Endodermal cell (in vitro differentiated cells): ENCODE data around the gene RSKR. TPM values are rescaled to one million over a fixed set of nuclear protein-coding genes. Genes with fewer than 3 reads are reported as not detected.
A peak's percentile ranks its signal among the peaks of the same experiment; 100 is the strongest.
"Not testable (repeated sequence)": the region's sequence is repeated elsewhere in the genome, so short reads cannot be mapped to it uniquely, and the experiment has no call there.

Experiments
- DNase-seq: peaks from one replicate; pipeline ENCODE4 v3.0.0-alpha.2; 2017
- H3K27ac ChIP-seq: 2 replicates; pipeline ENCODE4 v1.5.1; 2013; ENCODE audit warnings: mild to moderate bottlenecking, low read depth, low read length, moderate library complexity
- H3K27me3 ChIP-seq: 2 replicates; pipeline ENCODE4 v1.6.1; 2013; ENCODE audit warnings: mild to moderate bottlenecking, low read length, moderate library complexity; ENCODE audit not compliant: insufficient read depth, control insufficient read depth, poor library complexity, severe bottlenecking
- H3K36me3 ChIP-seq: 2 replicates; pipeline ENCODE4 v1.7.0; 2013; ENCODE audit warnings: mild to moderate bottlenecking, low read length, moderate library complexity; ENCODE audit not compliant: control insufficient read depth, insufficient read depth
- H3K4me1 ChIP-seq: one replicate; pipeline ENCODE4 v1.7.0; 2013; ENCODE audit warnings: low read length; ENCODE audit not compliant: control insufficient read depth, insufficient read depth
- H3K4me3 ChIP-seq: 2 replicates; pipeline ENCODE4 v1.5.1; 2013; ENCODE audit warnings: mild to moderate bottlenecking, low read length, moderate library complexity
- H3K9ac ChIP-seq: 2 replicates; pipeline ENCODE4 v1.6.1; 2013; ENCODE audit warnings: mild to moderate bottlenecking, low read length, moderate library complexity; ENCODE audit not compliant: poor library complexity, severe bottlenecking; ENCODE audit errors: extremely low read depth
- H3K9me3 ChIP-seq: 2 replicates; pipeline ENCODE4 v1.6.1; 2013; ENCODE audit warnings: mild to moderate bottlenecking, low read length, moderate library complexity; ENCODE audit not compliant: control insufficient read depth
- H3K27ac Mint-ChIP-seq: 2 replicates; pipeline ENCODE4 v1.8.0; 2020; ENCODE audit warnings: mixed read lengths
- H3K27me3 Mint-ChIP-seq: 2 replicates; pipeline ENCODE4 v1.8.0; 2021; ENCODE audit warnings: mild to moderate bottlenecking, mixed read lengths; ENCODE audit not compliant: insufficient read depth
- H3K36me3 Mint-ChIP-seq: 2 replicates; pipeline ENCODE4 v1.8.0; 2020; ENCODE audit warnings: low read depth, mixed read lengths
- H3K4me1 Mint-ChIP-seq: 2 replicates; pipeline ENCODE4 v1.8.0; 2020; ENCODE audit warnings: mixed read lengths
- H3K4me3 Mint-ChIP-seq: 2 replicates; pipeline ENCODE4 v1.8.0; 2020; ENCODE audit warnings: mild to moderate bottlenecking, moderate library complexity, mixed read lengths
- H3K9me3 Mint-ChIP-seq: 2 replicates; pipeline ENCODE4 v1.8.0; 2020; ENCODE audit warnings: mild to moderate bottlenecking, mixed read lengths
- WGBS, 2 experiments: methylation state at CpG; one replicate each; pipeline versions ENCODE4 v1.1.5 to v1.1.7; 2013; ENCODE audit warnings: missing lambda C conversion rate in 2 of 2, mixed read lengths in 1 of 2; ENCODE audit not compliant: insufficient coverage in 1 of 2, insufficient read length in 1 of 2; 5-methylcytosine and 5-hydroxymethylcytosine counted together
- total RNA-seq, 2 donors: library from RNA; stranded (reverse); fragmentation: NEBNext Ultra II Directional in 1 of 2; extraction: Animal tissue kit (Norgen Biotek cat#: 25700) in 1 of 2; gene quantifications; 2 replicates in 1 of 2; 3 replicates in 1 of 2; pipeline ENCODE4 v1.2.1, GENCODE V29; 2021
- TF ChIP-seq, protein P1 (sequence below): fragments of 200-600 bp; sonication (generic); conservative IDR thresholded peaks from 2 replicates; pipeline ENCODE4 v1.5.0; 2021; ENCODE audit warnings: antibody characterized with exemption, mild to moderate bottlenecking

Gene RSKR
- total RNA-seq, 2 donors from 2014 or later, result 25.5 to 27.6 TPM

DNA sequence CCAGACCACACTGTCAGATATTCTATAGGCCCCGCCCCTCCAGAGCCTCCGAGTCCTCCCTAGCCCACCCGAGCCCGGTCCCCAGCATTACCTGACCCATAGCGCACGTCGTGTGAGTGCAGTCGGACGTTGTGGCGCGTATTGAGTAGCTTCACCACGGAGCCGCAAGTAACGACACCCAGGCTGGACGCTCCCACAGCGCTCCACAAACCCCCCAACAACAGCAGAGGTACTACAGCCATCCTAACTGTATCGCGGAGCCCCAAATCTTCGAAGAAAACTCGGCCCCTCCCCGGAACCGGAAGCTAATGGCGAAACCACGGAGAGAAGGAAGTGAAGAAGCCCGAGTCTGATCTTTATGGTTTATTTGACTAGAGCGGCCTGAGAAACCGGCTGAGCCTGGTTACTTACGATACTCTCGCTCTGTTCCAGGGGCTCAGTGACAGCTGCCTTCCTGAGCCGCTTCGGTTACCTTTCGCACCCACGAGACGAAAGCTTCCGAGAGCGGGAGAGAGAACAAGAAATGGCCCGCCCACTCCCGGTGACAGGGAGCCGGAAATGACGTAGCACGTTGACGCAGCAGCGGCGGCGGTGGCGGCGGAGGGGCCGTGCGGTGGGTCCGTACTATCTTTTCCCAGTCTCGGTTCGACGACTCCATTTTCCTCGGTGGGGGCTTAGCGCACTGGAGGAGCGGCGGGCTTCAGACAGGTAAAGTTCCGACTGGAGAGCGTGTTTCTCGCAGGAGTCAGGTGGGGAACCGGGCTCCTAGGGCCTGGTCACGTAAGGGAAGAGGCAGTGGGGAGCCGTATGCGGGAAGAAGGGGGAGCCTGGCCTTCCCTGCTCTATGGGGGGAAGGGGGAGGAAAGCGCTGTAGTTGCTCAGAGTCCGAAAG, 47.9 kb upstream of the RSKR start, which contains the start of the genes SDF2 and SUPT6H:
Gene SDF2 (minus strand): TSS at position 272 of the 892 bp plus-strand sequence. CDS start 30 bp downstream, at position 242.
Gene SUPT6H (plus strand): TSS at position 571 of the 892 bp plus-strand sequence. CDS start 11,197 bp downstream, outside the sequence.
- Histone ChIP-seq H3K9ac (peak within 1 kb of the TSS; percentile 97), H3K27me3 (no peaks in the 10 kb centered on the region), H3K27ac (peak within 1 kb of the TSS; percentile 66), H3K36me3 (peaks cover 50% of the 10 kb centered on the region), H3K4me3 (peak within 1 kb of the TSS; percentile 99), H3K4me1 (no peaks in the 10 kb centered on the region), H3K9me3 (peaks cover 41% of the 10 kb centered on the region)
- Mint-ChIP-seq H3K4me1 (peaks cover 14% of the 10 kb centered on the region), H3K27ac (peak within 1 kb of the TSS; percentile 100), H3K27me3 (peaks cover 2% of the 10 kb centered on the region), H3K36me3 (peaks cover 63% of the 10 kb centered on the region), H3K9me3 (peaks cover 42% of the 10 kb centered on the region), H3K4me3 (peak within 1 kb of the TSS; percentile 99)
- DNase-seq, result peak; percentile 98
- 0% methylated on average over 38 to 66 of the region's 66 CpGs for WGBS, 2 experiments
- TF ChIP-seq, protein P1, sequence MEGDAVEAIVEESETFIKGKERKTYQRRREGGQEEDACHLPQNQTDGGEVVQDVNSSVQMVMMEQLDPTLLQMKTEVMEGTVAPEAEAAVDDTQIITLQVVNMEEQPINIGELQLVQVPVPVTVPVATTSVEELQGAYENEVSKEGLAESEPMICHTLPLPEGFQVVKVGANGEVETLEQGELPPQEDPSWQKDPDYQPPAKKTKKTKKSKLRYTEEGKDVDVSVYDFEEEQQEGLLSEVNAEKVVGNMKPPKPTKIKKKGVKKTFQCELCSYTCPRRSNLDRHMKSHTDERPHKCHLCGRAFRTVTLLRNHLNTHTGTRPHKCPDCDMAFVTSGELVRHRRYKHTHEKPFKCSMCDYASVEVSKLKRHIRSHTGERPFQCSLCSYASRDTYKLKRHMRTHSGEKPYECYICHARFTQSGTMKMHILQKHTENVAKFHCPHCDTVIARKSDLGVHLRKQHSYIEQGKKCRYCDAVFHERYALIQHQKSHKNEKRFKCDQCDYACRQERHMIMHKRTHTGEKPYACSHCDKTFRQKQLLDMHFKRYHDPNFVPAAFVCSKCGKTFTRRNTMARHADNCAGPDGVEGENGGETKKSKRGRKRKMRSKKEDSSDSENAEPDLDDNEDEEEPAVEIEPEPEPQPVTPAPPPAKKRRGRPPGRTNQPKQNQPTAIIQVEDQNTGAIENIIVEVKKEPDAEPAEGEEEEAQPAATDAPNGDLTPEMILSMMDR, result no peak

DNA sequence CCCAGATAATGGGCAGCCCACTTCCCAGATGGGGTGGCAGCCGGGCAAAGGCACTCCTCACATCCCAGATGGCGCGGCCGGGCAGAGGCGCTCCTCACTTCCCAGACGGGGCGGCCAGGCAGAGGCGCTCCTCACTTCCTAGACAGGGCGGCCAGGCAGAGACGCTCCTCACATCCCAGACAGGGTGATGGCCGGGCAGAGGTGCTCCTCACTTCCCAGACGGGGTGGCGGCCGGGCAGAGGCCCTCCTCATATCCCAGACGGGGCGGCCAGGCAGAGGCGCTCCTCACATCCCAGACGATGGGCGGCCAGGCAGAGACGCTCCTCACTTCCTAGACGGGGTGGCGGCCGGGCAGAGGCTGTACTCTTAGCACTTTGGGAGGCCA, 45.5 kb upstream of the RSKR start:
- not testable (repeated sequence) for H3K27me3 ChIP-seq, H3K4me3 ChIP-seq, H3K9ac ChIP-seq, DNase-seq, H3K27ac ChIP-seq, H3K27ac Mint-ChIP-seq, H3K27me3 Mint-ChIP-seq, H3K4me1 ChIP-seq
- Mint-ChIP-seq H3K9me3 (peaks cover 48% of the 10 kb centered on the region), H3K36me3 (peaks cover 60% of the 10 kb centered on the region), H3K4me3 (peak overlapping the region; percentile 99), H3K4me1 (peaks cover 11% of the 10 kb centered on the region)
- Histone ChIP-seq H3K36me3 (peaks cover 48% of the 10 kb centered on the region), H3K9me3 (peaks cover 58% of the 10 kb centered on the region)
- 93 to 94% methylated on average over 11 to 23 of the region's 23 CpGs for WGBS, 2 experiments

DNA sequence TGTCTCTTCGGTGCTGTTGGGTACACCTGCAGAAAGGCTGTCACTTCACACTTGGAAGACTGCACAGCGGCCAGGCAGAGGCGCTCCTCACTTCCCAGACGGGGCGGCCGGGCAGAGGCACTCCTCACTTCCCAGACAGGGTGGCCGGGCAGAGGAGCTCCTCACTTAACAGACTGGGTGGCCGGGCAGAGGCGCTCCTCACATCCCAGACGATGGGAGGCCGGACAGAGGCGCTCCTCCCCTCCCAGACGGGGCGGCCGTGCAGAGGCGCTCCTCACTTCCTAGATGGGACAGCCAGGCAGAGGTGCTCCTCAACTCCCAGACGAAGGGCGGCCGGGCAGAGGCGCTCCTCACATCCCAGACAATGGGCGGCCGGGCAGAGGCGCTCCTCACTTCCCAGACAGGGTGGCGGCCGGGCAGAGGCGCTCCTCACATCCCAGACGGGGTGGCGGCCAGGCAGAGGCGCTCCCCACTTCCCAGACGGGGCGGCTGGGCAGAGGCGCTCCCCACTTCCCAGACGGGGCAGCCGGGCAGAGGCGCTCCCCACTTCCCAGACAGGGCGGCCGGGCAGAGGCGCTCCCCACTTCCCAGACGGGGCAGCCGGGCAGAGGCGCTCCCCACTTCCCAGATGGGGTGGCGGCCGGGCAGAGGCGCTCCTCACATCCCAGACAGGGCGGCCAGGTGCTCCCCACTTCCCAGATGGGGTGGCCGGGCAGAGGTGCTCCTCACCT, 44.9 kb upstream of the RSKR start:
- H3K9me3 Mint-ChIP-seq, result peaks cover 48% of the 10 kb centered on the region
- H3K27me3 Mint-ChIP-seq, H3K4me3 ChIP-seq, DNase-seq, H3K4me3 Mint-ChIP-seq, H3K4me1 ChIP-seq, H3K27ac ChIP-seq, H3K27me3 ChIP-seq, H3K27ac Mint-ChIP-seq, H3K9ac ChIP-seq: not testable (repeated sequence)
- Histone ChIP-seq H3K9me3 (peaks cover 58% of the 10 kb centered on the region), H3K36me3 (peaks cover 45% of the 10 kb centered on the region)
- 94 to 98% methylated on average over 7 to 46 of the region's 46 CpGs for WGBS, 2 experiments
- H3K4me1 Mint-ChIP-seq, result peaks cover 11% of the 10 kb centered on the region
- peaks cover 57% of the 10 kb centered on the region for H3K36me3 Mint-ChIP-seq

DNA sequence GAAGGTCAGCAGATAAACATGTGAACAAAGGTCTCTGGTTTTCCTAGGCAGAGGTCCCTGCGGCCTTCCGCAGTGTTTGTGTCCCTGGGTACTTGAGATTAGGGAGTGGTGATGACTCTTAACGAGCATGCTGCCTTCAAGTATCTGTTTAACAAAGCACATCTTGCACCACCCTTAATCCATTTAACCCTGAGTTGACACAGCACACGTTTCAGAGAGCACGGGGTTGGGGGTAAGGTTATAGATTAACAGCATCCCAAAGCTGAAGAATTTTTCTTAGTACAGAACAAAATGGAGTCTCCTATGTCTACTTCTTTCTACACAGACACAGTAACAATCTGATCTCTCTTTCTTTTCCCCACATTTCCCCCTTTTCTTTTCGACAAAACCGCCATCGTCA, 44.4 kb upstream of the RSKR start:
- H3K27me3 Mint-ChIP-seq, H3K9ac ChIP-seq, H3K27ac ChIP-seq, H3K4me1 ChIP-seq, H3K27me3 ChIP-seq, DNase-seq, H3K4me3 Mint-ChIP-seq, H3K4me1 Mint-ChIP-seq, H3K27ac Mint-ChIP-seq: not testable (repeated sequence)
- Histone ChIP-seq H3K36me3 (peaks cover 47% of the 10 kb centered on the region), H3K9me3 (peaks cover 58% of the 10 kb centered on the region), H3K4me3 (peak overlapping the region; percentile 74)
- H3K36me3 Mint-ChIP-seq, result peaks cover 53% of the 10 kb centered on the region
- peaks cover 48% of the 10 kb centered on the region for H3K9me3 Mint-ChIP-seq
- 97% methylated on average over 3 of the region's 8 CpGs; no CpG with 5 or more reads in 1 of the 2 experiments for WGBS, 2 experiments
